ENCODE results near the gene ZDHHC4.

Gene ZDHHC4

GRCh38 chr7:6546498-6547251, 30.6 kb upstream of the ZDHHC4 start:
- H3K36me3 ChIP-seq (replicated peaks) = no peaks in the 10 kb centered on the region
- in situ Hi-C loops (cut with HindIII; ENCODE audit: low pct_ligation_motif_present, low sequenced_read_pairs) = no loop called here
- no peak overlapping the region for H3K4me3 ChIP-seq (ENCODE audit: low read depth, low read length)
- no peaks in the 10 kb centered on the region for H3K27me3 ChIP-seq (replicated peaks)
- DNase-seq = no peak
- no peak overlapping the region for H3K27ac ChIP-seq
- no peak for TF ChIP-seq CTCF (IDR thresholded peaks at IDR 0.05; ENCODE audit: low read depth, low read length, missing control alignments)

- in situ Hi-C loops (cut with HindIII; ENCODE audit: low pct_ligation_motif_present, low sequenced_read_pairs) = no loop called here
- Histone ChIP-seq H3K36me3 (replicated peaks) (no peaks in the 10 kb centered on the region), H3K4me3 (ENCODE audit: low read depth, low read length) (no peak overlapping the region)
Measured at GRCh38 chr7:6547400-6547799, 29.9 kb upstream of the ZDHHC4 start.

GRCh38 chr7:6551016-6551511, 26.2 kb upstream of the ZDHHC4 start, which contains the start of gene GRID2IP:
Gene GRID2IP, minus strand, starts transcription at chr7:6551461. Its CDS starts 25 bp downstream, at chr7:6551436.
- in situ Hi-C loops (cut with HindIII; ENCODE audit: low pct_ligation_motif_present, low sequenced_read_pairs) = no loop called here
- no peaks in the 10 kb centered on the region for H3K36me3 ChIP-seq (replicated peaks)
- DNase-seq = no peak
- no peak for TF ChIP-seq CTCF (IDR thresholded peaks at IDR 0.05; ENCODE audit: low read depth, low read length, missing control alignments)
- H3K27ac ChIP-seq = no peak within 1 kb of the TSS
- H3K27me3 ChIP-seq (replicated peaks) = no peaks in the 10 kb centered on the region
- H3K4me3 ChIP-seq (ENCODE audit: low read depth, low read length) = no peak within 1 kb of the TSS

More at GRCh38 chr7:6547400-6547799, 29.9 kb upstream of the ZDHHC4 start:
- no peak for TF ChIP-seq CTCF (IDR thresholded peaks at IDR 0.05; ENCODE audit: low read depth, low read length, missing control alignments)
- no peak overlapping the region for H3K27ac ChIP-seq
- no peak for DNase-seq
- H3K27me3 ChIP-seq (replicated peaks) = no peaks in the 10 kb centered on the region

GRCh38 chr7:6553448-6554044, 23.7 kb upstream of the ZDHHC4 start:
- DNase-seq = no peak
- Histone ChIP-seq H3K36me3 (replicated peaks) (no peaks in the 10 kb centered on the region), H3K4me3 (ENCODE audit: low read depth, low read length) (no peak overlapping the region), H3K27me3 (replicated peaks) (no peaks in the 10 kb centered on the region), H3K27ac (no peak overlapping the region)
- peak; percentile 36 for TF ChIP-seq CTCF (IDR thresholded peaks at IDR 0.05; ENCODE audit: low read depth, low read length, missing control alignments)
- in situ Hi-C loops (cut with HindIII; ENCODE audit: low pct_ligation_motif_present, low sequenced_read_pairs) = no loop called here

GRCh38 chr7:6554848-6555247, 22.4 kb upstream of the ZDHHC4 start:
- no peaks in the 10 kb centered on the region for H3K36me3 ChIP-seq (replicated peaks)
- no peak for DNase-seq
- no peak for TF ChIP-seq CTCF (IDR thresholded peaks at IDR 0.05; ENCODE audit: low read depth, low read length, missing control alignments)
- in situ Hi-C loops (cut with HindIII; ENCODE audit: low pct_ligation_motif_present, low sequenced_read_pairs) = no loop called here
- H3K4me3 ChIP-seq (ENCODE audit: low read depth, low read length) = no peak overlapping the region
- H3K27me3 ChIP-seq (replicated peaks) = no peaks in the 10 kb centered on the region
- no peak overlapping the region for H3K27ac ChIP-seq
